ENCODE data around the gene GCGR. TPM values are rescaled to one million over a fixed set of nuclear protein-coding genes. Genes with fewer than 3 reads are reported as not detected.

The GCGR gene
- total and polyA plus RNA-seq, 3 donors from 2014 or later: 0.88 to 1.5 (median 1.3) TPM

- no peaks in the 10 kb centered on the region for H3K4me1 ChIP-seq
- TF ChIP-seq, protein P1, sequence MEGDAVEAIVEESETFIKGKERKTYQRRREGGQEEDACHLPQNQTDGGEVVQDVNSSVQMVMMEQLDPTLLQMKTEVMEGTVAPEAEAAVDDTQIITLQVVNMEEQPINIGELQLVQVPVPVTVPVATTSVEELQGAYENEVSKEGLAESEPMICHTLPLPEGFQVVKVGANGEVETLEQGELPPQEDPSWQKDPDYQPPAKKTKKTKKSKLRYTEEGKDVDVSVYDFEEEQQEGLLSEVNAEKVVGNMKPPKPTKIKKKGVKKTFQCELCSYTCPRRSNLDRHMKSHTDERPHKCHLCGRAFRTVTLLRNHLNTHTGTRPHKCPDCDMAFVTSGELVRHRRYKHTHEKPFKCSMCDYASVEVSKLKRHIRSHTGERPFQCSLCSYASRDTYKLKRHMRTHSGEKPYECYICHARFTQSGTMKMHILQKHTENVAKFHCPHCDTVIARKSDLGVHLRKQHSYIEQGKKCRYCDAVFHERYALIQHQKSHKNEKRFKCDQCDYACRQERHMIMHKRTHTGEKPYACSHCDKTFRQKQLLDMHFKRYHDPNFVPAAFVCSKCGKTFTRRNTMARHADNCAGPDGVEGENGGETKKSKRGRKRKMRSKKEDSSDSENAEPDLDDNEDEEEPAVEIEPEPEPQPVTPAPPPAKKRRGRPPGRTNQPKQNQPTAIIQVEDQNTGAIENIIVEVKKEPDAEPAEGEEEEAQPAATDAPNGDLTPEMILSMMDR (IDR thresholded peaks at IDR 0.05): no peak
- no peak for TF ChIP-seq POLR2A (IDR thresholded peaks at IDR 0.05)
- no peak overlapping the region for H3K4me3 ChIP-seq
- DNase-seq: no peak
- 84 to 90% methylated on average over 7 to 24 of the region's 24 CpGs for WGBS, 2 donors
- no peaks in the 10 kb centered on the region for H3K27me3 ChIP-seq
- no peak overlapping the region for H3K27ac ChIP-seq
- intact Hi-C loops (cut with DNase I; ENCODE audit: low total_unique reads): no loop called here
- H3K36me3 ChIP-seq (ENCODE audit: low read depth, missing control alignments): no peaks in the 10 kb centered on the region
- H3K9me3 ChIP-seq: no peaks in the 10 kb centered on the region
These were observed 11.0 kb downstream of the GCGR start for GRCh38 chr17:81814748-81815645.

DNA sequence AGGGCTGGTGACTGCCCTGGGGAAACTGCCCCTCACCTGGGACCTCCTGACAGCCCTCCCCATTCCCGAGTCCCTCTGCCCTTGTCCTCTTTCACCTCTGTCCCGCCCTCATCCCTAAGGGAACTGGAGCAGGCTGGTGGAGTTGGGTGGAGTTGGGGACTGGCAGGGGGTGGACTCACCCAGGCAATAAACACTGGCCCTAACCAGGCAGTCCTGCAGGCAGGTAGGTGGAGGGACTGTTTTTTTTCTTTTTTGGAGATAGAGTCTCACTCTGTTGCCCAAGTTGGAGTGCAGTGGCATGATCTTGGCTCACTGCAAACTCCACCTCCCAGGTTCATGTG lies 11.7 kb downstream of the GCGR start:
- Histone ChIP-seq H3K9me3 (no peaks in the 10 kb centered on the region), H3K36me3 (ENCODE audit: low read depth, missing control alignments) (no peaks in the 10 kb centered on the region), H3K27me3 (no peaks in the 10 kb centered on the region), H3K4me1 (no peaks in the 10 kb centered on the region), H3K4me3 (no peak overlapping the region), H3K27ac (no peak overlapping the region)
- WGBS, 2 donors: 72 to 88% methylated on average over 2 of the region's 2 CpGs
- intact Hi-C loops (cut with DNase I; ENCODE audit: low total_unique reads): no loop called here
- no peak for DNase-seq
- TF ChIP-seq POLR2A (IDR thresholded peaks at IDR 0.05): no peak
- TF ChIP-seq, protein P1 (IDR thresholded peaks at IDR 0.05): no peak

GRCh38 chr17:81817758-81818147 lies 13.8 kb downstream of the GCGR start:
- TF ChIP-seq, protein P1 (IDR thresholded peaks at IDR 0.05): no peak
- TF ChIP-seq POLR2A (IDR thresholded peaks at IDR 0.05): no peak
- Histone ChIP-seq H3K27me3 (no peaks in the 10 kb centered on the region), H3K36me3 (ENCODE audit: low read depth, missing control alignments) (no peaks in the 10 kb centered on the region), H3K9me3 (no peaks in the 10 kb centered on the region), H3K4me1 (peaks cover 19% of the 10 kb centered on the region), H3K4me3 (no peak overlapping the region), H3K27ac (no peak overlapping the region)
- no peak for DNase-seq
- intact Hi-C loops (cut with DNase I; ENCODE audit: low total_unique reads): no loop called here
- 31 to 46% methylated on average over 7 of the region's 7 CpGs for WGBS, 2 donors

GRCh38 chr17:81819708-81820107 lies 15.8 kb downstream of the GCGR start:
- intact Hi-C loops (cut with DNase I; ENCODE audit: low total_unique reads): no loop called here

More at GRCh38 chr17:81819708-81820107, 15.8 kb downstream of the GCGR start:
- H3K4me3 ChIP-seq: no peak overlapping the region
- H3K27ac ChIP-seq: no peak overlapping the region
- no peaks in the 10 kb centered on the region for H3K27me3 ChIP-seq
- 45% methylated on average over 13 of the region's 13 CpGs; no CpG with 5 or more reads in 1 of the 2 donors for WGBS, 2 donors
- H3K36me3 ChIP-seq (ENCODE audit: low read depth, missing control alignments): no peaks in the 10 kb centered on the region
- H3K9me3 ChIP-seq: no peaks in the 10 kb centered on the region
- no peak for DNase-seq
- H3K4me1 ChIP-seq: peaks cover 20% of the 10 kb centered on the region
- TF ChIP-seq, protein P1 (IDR thresholded peaks at IDR 0.05): no peak
- TF ChIP-seq POLR2A (IDR thresholded peaks at IDR 0.05): no peak

Data from testis (tissue), 3 donors.